H1 (cell line): ENCODE data around the gene SUSD1. TPM values are rescaled to one million over a fixed set of nuclear protein-coding genes. Genes with fewer than 3 reads are reported as not detected.

ENCODE experiments used
- CTCF ChIA-PET: fragments of 300-600 bp; sonication (Branson Sonifier 250); formaldehyde crosslinking; loops from one replicate; lab custom pipeline; 2021; ENCODE audit not compliant: partially characterized antibody; lab: Charles Lee
- POLR2A ChIA-PET: fragments of 300-600 bp; sonication (Branson Sonifier 250); formaldehyde crosslinking; loops from one replicate; lab custom pipeline; 2021; ENCODE audit warnings: inconsistent platforms; ENCODE audit not compliant: partially characterized antibody; lab: Charles Lee
- DNase-seq, 2 experiments: peaks; one replicate each; pipeline versions ENCODE4 v3.0.0 to v3.0.0-alpha.2; 2010 to 2022; ENCODE audit warnings: low spot score in 2 of 2, low read depth in 1 of 2, mixed read lengths in 1 of 2
- FAIRE-seq: peaks from 2 replicates; lab custom pipeline; 2011; peaks lifted over from hg19 to GRCh38; lab: Jason Lieb, UNC
- H2AFZ ChIP-seq: 2 replicates; pipeline ENCODE4 v1.8.1; 2012; ENCODE audit warnings: low read length, inconsistent platforms
- H2AK5ac ChIP-seq: 2 replicates; pipeline ENCODE4 v1.6.1; 2013; ENCODE audit warnings: low read depth, low read length
- H2BK120ac ChIP-seq: replicated peaks from 2 replicates; pipeline ENCODE3; 2013; ENCODE audit warnings: low read depth, low read length, inconsistent platforms
- H2BK12ac ChIP-seq: 2 replicates; pipeline ENCODE4 v1.6.1; 2013; ENCODE audit warnings: low read depth, low read length
- H2BK15ac ChIP-seq: 2 replicates; pipeline ENCODE4 v1.6.1; 2013; ENCODE audit warnings: low read length
- H2BK20ac ChIP-seq: 2 replicates; pipeline ENCODE4 v1.6.1; 2013; ENCODE audit warnings: low read length
- H2BK5ac ChIP-seq: 2 replicates; pipeline ENCODE4 v1.6.1; 2013; ENCODE audit warnings: low read depth, low read length
- H3K14ac ChIP-seq: 2 replicates; pipeline ENCODE4 v1.6.1; 2013; ENCODE audit warnings: inconsistent platforms; ENCODE audit not compliant: insufficient read length
- H3K18ac ChIP-seq: 2 replicates; pipeline ENCODE4 v1.6.1; 2013; ENCODE audit warnings: low read length; ENCODE audit errors: extremely low read depth
- H3K23ac ChIP-seq: 2 replicates; pipeline ENCODE4 v1.6.1; 2013; ENCODE audit warnings: inconsistent platforms; ENCODE audit not compliant: insufficient read length
- H3K23me2 ChIP-seq: 2 replicates; pipeline ENCODE4 v1.6.1; 2013; ENCODE audit warnings: low read depth, low read length
- H3K27ac ChIP-seq: 2 replicates; pipeline ENCODE4 v1.6.1; 2011; ENCODE audit warnings: low read depth, low read length, inconsistent platforms
- H3K27me3 ChIP-seq, 4 experiments: replicated peaks in 1 of 4; 1 replicate in 1 of 4; 2 replicates in 3 of 4; pipeline versions ENCODE4 v1.6.1 to v1.8.1; 2011 to 2013; ENCODE audit warnings: low read length in 3 of 4, mild to moderate bottlenecking in 3 of 4, inconsistent platforms in 2 of 4, mixed read lengths in 2 of 4, moderate library complexity in 1 of 4; ENCODE audit not compliant: control insufficient read depth in 3 of 4, insufficient read depth in 3 of 4; ENCODE audit errors: extremely low read depth in 1 of 4
- H3K36me3 ChIP-seq, 4 experiments: 2 replicates each; pipeline versions ENCODE4 v1.6.1 to v1.8.1; 2011 to 2013; ENCODE audit warnings: mild to moderate bottlenecking in 4 of 4, low read length in 3 of 4, moderate library complexity in 2 of 4, control low read depth in 1 of 4, inconsistent platforms in 1 of 4; ENCODE audit not compliant: insufficient read depth in 4 of 4, control insufficient read depth in 2 of 4
- H3K4ac ChIP-seq: replicated peaks from 2 replicates; pipeline ENCODE3; 2013; ENCODE audit warnings: low read length, low read depth, mixed read lengths, inconsistent platforms; ENCODE audit not compliant: insufficient read length
- H3K4me1 ChIP-seq, 4 experiments: replicated peaks in 1 of 4; 1 replicate in 1 of 4; 2 replicates in 3 of 4; pipeline versions ENCODE4 v1.6.1 to v1.8.1; 2011 to 2013; ENCODE audit warnings: low read length in 3 of 4, inconsistent platforms in 2 of 4, mixed read lengths in 1 of 4; ENCODE audit not compliant: insufficient read depth in 4 of 4, control insufficient read depth in 3 of 4
- H3K4me2 ChIP-seq, 2 experiments: 2 replicates each; pipeline versions ENCODE4 v1.6.1 to v1.8.1; 2011 to 2013; ENCODE audit warnings: low read depth in 2 of 2, low read length in 2 of 2, control low read depth in 1 of 2, inconsistent platforms in 1 of 2, mild to moderate bottlenecking in 1 of 2; ENCODE audit not compliant: insufficient read depth in 1 of 2
- H3K4me3 ChIP-seq, 4 experiments: fragments of 200-600, 300-600 bp in 1 of 4; sonication (generic), shearing (Covaris generic), sonication (Bioruptor Twin) in 1 of 4; 2 replicates each; pipeline versions ENCODE4 v1.5.1 to v1.8.1; 2011 to 2016; ENCODE audit warnings: low read length in 4 of 4, low read depth in 3 of 4, control low read depth in 2 of 4, inconsistent platforms in 2 of 4, mild to moderate bottlenecking in 2 of 4, mixed read lengths in 1 of 4, moderate library complexity in 1 of 4; ENCODE audit not compliant: insufficient read depth in 2 of 4; ENCODE audit errors: extremely low read depth in 1 of 4
- H3K56ac ChIP-seq: replicated peaks from 2 replicates; pipeline ENCODE3; 2013; ENCODE audit warnings: low read depth, mild to moderate bottlenecking, mixed read lengths, low read length, inconsistent platforms; ENCODE audit not compliant: insufficient read length
- H3K79me1 ChIP-seq: 2 replicates; pipeline ENCODE4 v1.6.1; 2013; ENCODE audit warnings: low read depth, low read length, control low read depth
- H3K79me2 ChIP-seq, 2 experiments: 2 replicates each; pipeline versions ENCODE4 v1.6.1 to v1.8.1; 2012 to 2013; ENCODE audit warnings: low read length in 2 of 2, mild to moderate bottlenecking in 2 of 2, inconsistent platforms in 1 of 2; ENCODE audit not compliant: insufficient read depth in 2 of 2, control insufficient read depth in 1 of 2
- H3K9ac ChIP-seq, 4 experiments: replicated peaks in 1 of 4; 1 replicate in 1 of 4; 2 replicates in 3 of 4; pipeline versions ENCODE4 v1.6.1 to v1.8.1; 2011 to 2013; ENCODE audit warnings: low read depth in 3 of 4, low read length in 3 of 4, control low read depth in 2 of 4, mild to moderate bottlenecking in 2 of 4, moderate library complexity in 2 of 4, inconsistent platforms in 1 of 4; ENCODE audit errors: extremely low read depth in 1 of 4
- H3K9me3 ChIP-seq, 2 experiments: 2 replicates each; pipeline versions ENCODE4 v1.6.1 to v1.8.1; 2012 to 2013; ENCODE audit warnings: mild to moderate bottlenecking in 2 of 2, moderate library complexity in 2 of 2, control low read depth in 1 of 2, inconsistent platforms in 1 of 2, low read depth in 1 of 2, low read length in 1 of 2, mixed read lengths in 1 of 2; ENCODE audit not compliant: insufficient read depth in 2 of 2
- H4K20me1 ChIP-seq, 2 experiments: replicated peaks in 1 of 2; 2 replicates each; pipeline versions ENCODE3 to v1.8.1; 2011 to 2013; ENCODE audit warnings: inconsistent platforms in 2 of 2, low read length in 2 of 2, mild to moderate bottlenecking in 1 of 2; ENCODE audit not compliant: insufficient read depth in 2 of 2, control insufficient read depth in 1 of 2
- H4K5ac ChIP-seq: 2 replicates; pipeline ENCODE4 v1.6.1; 2013; ENCODE audit warnings: low read length, low read depth, mixed read lengths, inconsistent platforms; ENCODE audit not compliant: insufficient read length
- H4K8ac ChIP-seq: 2 replicates; pipeline ENCODE4 v1.8.0; 2013; ENCODE audit warnings: mild to moderate bottlenecking, moderate library complexity, low read length, inconsistent platforms; ENCODE audit not compliant: insufficient read depth; ENCODE audit errors: extremely low read depth
- H4K91ac ChIP-seq: replicated peaks from 2 replicates; pipeline ENCODE3; 2013; ENCODE audit warnings: low read length, mixed read lengths, inconsistent platforms; ENCODE audit not compliant: insufficient read length
- YY1 ChIP-seq: IDR thresholded peaks from 2 replicates; pipeline ENCODE4 v1.6.1; 2011; ENCODE audit warnings: low read depth, mild to moderate bottlenecking, low read length
- WGBS, 2 experiments: shearing (Covaris generic) in 1 of 2; methylation state at CpG; one replicate each; pipeline versions ENCODE4 v1.1.6 to v1.1.7; 2013 to 2015; ENCODE audit warnings: low lambda C conversion rate in 2 of 2, mixed read lengths in 2 of 2, inconsistent platforms in 1 of 2, low coverage in 1 of 2, missing lambda C conversion rate in 1 of 2; ENCODE audit not compliant: insufficient replicate concordance in 2 of 2, insufficient coverage in 1 of 2, insufficient read length in 1 of 2; ENCODE audit errors: extremely low coverage in 1 of 2, missing lambda C conversion rate in 1 of 2; 5-methylcytosine and 5-hydroxymethylcytosine counted together
- polyA plus RNA-seq, 7 experiments: library from polyadenylated mRNA; depleted of rRNA in 3 of 7; stranded (reverse) in 5 of 7; unstranded in 2 of 7; fragments of >200 nt in 5 of 7; fragments of 200-250 nt in 2 of 7; gene quantifications; 1 replicate in 5 of 7; 2 replicates in 1 of 7; 4 replicates in 1 of 7; pipeline versions ENCODE4 v1.2.1 to v1.2.3, GENCODE V29; 2011 to 2013; ENCODE audit warnings: missing spikeins in 2 of 7, mixed read lengths in 2 of 7
- total RNA-seq: library from RNA; stranded (reverse); fragmentation: NEBNext Ultra II Directional; extraction: Animal tissue kit (Norgen Biotek cat#: 25700); gene quantifications from 2 replicates; pipeline ENCODE4 v1.2.1, GENCODE V29; 2021
- TF ChIP-seq, protein P1 (sequence below): IDR thresholded peaks from 2 replicates; pipeline ENCODE4 v1.6.1; 2012; ENCODE audit warnings: inconsistent platforms

SUSD1 gene
- total and polyA plus RNA-seq, 2 of the 8 experiments (the other 6 are each of a cell fraction or from before 2014, with no cell fraction given) = 2.8 to 7.2 TPM

DNA sequence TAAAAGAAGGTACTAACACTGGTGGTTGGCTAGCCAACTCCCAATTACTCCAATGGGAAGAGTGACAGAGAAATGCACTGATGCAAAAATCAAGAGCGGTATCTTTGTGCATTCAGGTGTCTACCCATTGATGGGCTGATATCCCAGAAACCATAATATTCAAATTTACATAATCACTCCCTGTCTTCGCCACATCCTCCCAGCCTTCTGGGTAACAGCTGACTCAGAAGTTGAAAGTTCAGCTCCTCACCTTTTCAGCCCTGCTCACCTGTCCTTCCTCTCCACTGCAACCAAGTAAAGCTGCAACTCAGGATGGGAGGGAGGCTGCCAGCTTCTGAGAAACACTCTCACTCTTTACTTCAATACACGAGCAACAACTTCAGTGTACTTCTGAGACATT, 6.9 kb downstream of the SUSD1 start:
- Histone ChIP-seq H3K4me2 (no peak overlapping the region), H3K14ac (no peak overlapping the region), H3K9me3 (no peaks in the 10 kb centered on the region), H3K36me3 (no peaks in the 10 kb centered on the region), H2BK120ac (no peak overlapping the region), H3K4me1 (peaks cover 0 to 10% (median 5%) of the 10 kb centered on the region in 4 experiments; a peak in 4 of 7 replicates), H4K5ac (no peak overlapping the region), H3K56ac (no peak overlapping the region), H2BK15ac (no peak overlapping the region), H3K27me3 (peaks cover 0 to under 1% (median 0%) of the 10 kb centered on the region in 4 experiments; a peak in 1 of 7 replicates), H2AFZ (no peak overlapping the region), H3K27ac (no peak overlapping the region), H3K9ac (no peak overlapping the region), H3K4me3 (no peak overlapping the region), H3K23me2 (peaks cover 2% of the 10 kb centered on the region; the same call in 1 of the 2 replicates), H4K8ac (no peak overlapping the region), H3K23ac (no peak overlapping the region), H2BK5ac (no peak overlapping the region), H2AK5ac (no peak overlapping the region), H4K91ac (no peak overlapping the region), H2BK20ac (no peak overlapping the region), H2BK12ac (no peak overlapping the region), H3K79me1 (no peaks in the 10 kb centered on the region), H3K18ac (no peak overlapping the region), H3K79me2 (no peaks in the 10 kb centered on the region), H4K20me1 (no peaks in the 10 kb centered on the region), H3K4ac (no peak overlapping the region)
- DNase-seq (no peak), FAIRE-seq (no peak)
- WGBS, 2 experiments = 66% methylated on average over 3 of the region's 3 CpGs; no CpG with 5 or more reads in 1 of the 2 experiments
- ChIA-PET POLR2A (no interaction called here), CTCF (no interaction called here)
- TF ChIP-seq, protein P1, sequence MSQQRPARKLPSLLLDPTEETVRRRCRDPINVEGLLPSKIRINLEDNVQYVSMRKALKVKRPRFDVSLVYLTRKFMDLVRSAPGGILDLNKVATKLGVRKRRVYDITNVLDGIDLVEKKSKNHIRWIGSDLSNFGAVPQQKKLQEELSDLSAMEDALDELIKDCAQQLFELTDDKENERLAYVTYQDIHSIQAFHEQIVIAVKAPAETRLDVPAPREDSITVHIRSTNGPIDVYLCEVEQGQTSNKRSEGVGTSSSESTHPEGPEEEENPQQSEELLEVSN = no peak
- TF ChIP-seq YY1 = no peak
